Panc1 (cell line): ENCODE data around the gene TRIM56. TPM values are rescaled to one million over a fixed set of nuclear protein-coding genes. Genes with fewer than 3 reads are reported as not detected.

Experiments
- ATAC-seq: fragments of 200-7000 bp; cut with Tn5 transposase; 2 replicates; pipeline ENCODE4 v1.9.1; 2020; ENCODE audit warnings: mild to moderate bottlenecking, moderate library complexity
- BruUV-seq: library from RNA; stranded (reverse); fragments of 400-500 nt; replicated peaks from 2 replicates; lab custom pipeline; 2021; lab: Mats Ljungman, UMichigan
- CTCF ChIA-PET: fragments of 300-600 bp; sonication (Branson Sonifier 250); formaldehyde crosslinking; loops from one replicate; lab custom pipeline; 2022; ENCODE audit warnings: antibody characterized with exemption; lab: Charles Lee
- POLR2A ChIA-PET: fragments of 300-600 bp; sonication (Branson Sonifier 250); formaldehyde crosslinking; loops from one replicate; lab custom pipeline; 2022; ENCODE audit warnings: antibody characterized with exemption; lab: Charles Lee
- DNase-seq: peaks from one replicate; pipeline ENCODE4 v3.0.0-alpha.2; 2010; ENCODE audit warnings: low read depth, low spot score
- H3K27ac ChIP-seq: 2 replicates; pipeline ENCODE4 v1.5.1; 2011; ENCODE audit warnings: mild to moderate bottlenecking, low read length, inconsistent platforms
- H3K27me3 ChIP-seq: fragments of 200-500 bp; sonication (Bioruptor generic); 2 replicates; pipeline ENCODE4 v1.6.0; 2014; ENCODE audit warnings: low read length, inconsistent platforms; ENCODE audit not compliant: control insufficient read depth, insufficient read depth
- H3K36me3 ChIP-seq: fragments of 200-500 bp; sonication (Bioruptor generic); 2 replicates; pipeline ENCODE4 v1.5.1; 2014; ENCODE audit warnings: inconsistent platforms, mild to moderate bottlenecking, low read length, moderate library complexity; ENCODE audit not compliant: control insufficient read depth, insufficient read depth
- H3K4me1 ChIP-seq: 2 replicates; pipeline ENCODE4 v1.5.1; 2011; ENCODE audit warnings: inconsistent platforms, mild to moderate bottlenecking, low read length, moderate library complexity; ENCODE audit not compliant: control insufficient read depth, insufficient read depth
- H3K4me3 ChIP-seq, 2 experiments: 2 replicates each; pipeline ENCODE4 v1.5.1; 2011 to 2012; ENCODE audit warnings: low read depth in 2 of 2, low read length in 2 of 2, mild to moderate bottlenecking in 2 of 2, inconsistent platforms in 1 of 2, moderate library complexity in 1 of 2
- H3K9me3 ChIP-seq: fragments of 200-500 bp; sonication (Bioruptor generic); 2 replicates; pipeline ENCODE4 v1.5.1; 2014; ENCODE audit warnings: low read depth, mild to moderate bottlenecking, inconsistent platforms, low read length, moderate library complexity; ENCODE audit not compliant: control insufficient read depth, insufficient read depth
- POLR2AphosphoS5 ChIP-seq: IDR thresholded peaks from 2 replicates; pipeline ENCODE4 v1.6.1; 2012; ENCODE audit warnings: mild to moderate bottlenecking, low read depth, low read length, moderate library complexity
- REST ChIP-seq, 2 experiments: IDR thresholded peaks; 2 replicates each; pipeline ENCODE4 v1.6.1; 2011 to 2012; ENCODE audit warnings: low read depth in 2 of 2, control low read depth in 1 of 2, low read length in 1 of 2, mild to moderate bottlenecking in 1 of 2, moderate library complexity in 1 of 2; ENCODE audit not compliant: insufficient read depth in 1 of 2
- SIN3A ChIP-seq: IDR thresholded peaks from 2 replicates; pipeline ENCODE4 v1.6.1; 2012; ENCODE audit warnings: low read depth, mild to moderate bottlenecking, low read length, moderate library complexity, borderline replicate concordance; ENCODE audit not compliant: insufficient read depth
- TCF7L2 ChIP-seq: IDR thresholded peaks from 2 replicates; pipeline ENCODE4 v1.6.1; 2011; ENCODE audit warnings: mild to moderate bottlenecking, low read depth, low read length, inconsistent platforms
- in situ Hi-C: cut with HindIII; loops from 2 replicates; pipeline ENCODE4 v1.10.0; 2016; ENCODE audit warnings: low sequenced_read_pairs, low pct_unique_long_range_greater_than_20kb
- intact Hi-C: fragments of 100-400 bp; cut with micrococcal nuclease; formaldehyde crosslinking; loops from one replicate; pipeline ENCODE4 v1.10.0; 2022; ENCODE audit not compliant: unreplicated experiment
- total RNA-seq: library from RNA; stranded (reverse); gene quantifications from one replicate; pipeline ENCODE4 v1.2.1, GENCODE V29; 2021; ENCODE audit not compliant: unreplicated experiment
- TF ChIP-seq, protein P1 (sequence below): fragments of 450-650 bp; IDR thresholded peaks from 2 replicates; pipeline ENCODE4 v1.5.1; 2017; ENCODE audit warnings: mild to moderate bottlenecking

Gene TRIM56
- total RNA-seq, 1 experiment from 2014 or later = 37.4 TPM

GRCh38 chr7:101121991-101122932 lies 37.0 kb downstream of the TRIM56 start:
- intact Hi-C loops (no loop called here), in situ Hi-C loops (no loop called here)
- no peak for TF ChIP-seq SIN3A
- TF ChIP-seq TCF7L2 = no peak
- TF ChIP-seq REST (IDR thresholded peaks at IDR 0.05; ENCODE audit: insufficient read depth in 1 of 2, low read depth in 2 of 2, low read length in 1 of 2) = no peak
- no peak for TF ChIP-seq POLR2AphosphoS5
- TF ChIP-seq, protein P1, sequence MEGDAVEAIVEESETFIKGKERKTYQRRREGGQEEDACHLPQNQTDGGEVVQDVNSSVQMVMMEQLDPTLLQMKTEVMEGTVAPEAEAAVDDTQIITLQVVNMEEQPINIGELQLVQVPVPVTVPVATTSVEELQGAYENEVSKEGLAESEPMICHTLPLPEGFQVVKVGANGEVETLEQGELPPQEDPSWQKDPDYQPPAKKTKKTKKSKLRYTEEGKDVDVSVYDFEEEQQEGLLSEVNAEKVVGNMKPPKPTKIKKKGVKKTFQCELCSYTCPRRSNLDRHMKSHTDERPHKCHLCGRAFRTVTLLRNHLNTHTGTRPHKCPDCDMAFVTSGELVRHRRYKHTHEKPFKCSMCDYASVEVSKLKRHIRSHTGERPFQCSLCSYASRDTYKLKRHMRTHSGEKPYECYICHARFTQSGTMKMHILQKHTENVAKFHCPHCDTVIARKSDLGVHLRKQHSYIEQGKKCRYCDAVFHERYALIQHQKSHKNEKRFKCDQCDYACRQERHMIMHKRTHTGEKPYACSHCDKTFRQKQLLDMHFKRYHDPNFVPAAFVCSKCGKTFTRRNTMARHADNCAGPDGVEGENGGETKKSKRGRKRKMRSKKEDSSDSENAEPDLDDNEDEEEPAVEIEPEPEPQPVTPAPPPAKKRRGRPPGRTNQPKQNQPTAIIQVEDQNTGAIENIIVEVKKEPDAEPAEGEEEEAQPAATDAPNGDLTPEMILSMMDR = no peak
- Histone ChIP-seq H3K36me3 (no peaks in the 10 kb centered on the region), H3K4me1 (peaks cover 81% of the 10 kb centered on the region), H3K4me3 (peak overlapping the region; percentile 19 to 23), H3K27ac (peak overlapping the region; percentile 98), H3K27me3 (no peaks in the 10 kb centered on the region), H3K9me3 (no peaks in the 10 kb centered on the region)
- ATAC-seq (peak; percentile 36), DNase-seq (no peak)
- POLR2A ChIA-PET = interaction anchor here (0.7 to 0.9 kb wide), 2 partner anchors 10 to 26 kb away, joined by 3 to 7 read pairs; no protein-coding TSS in a partner anchor
- CTCF ChIA-PET = interaction anchor here (0.6 to 1.2 kb wide), 2 partner anchors 10 to 22 kb away, joined by 3 to 12 read pairs; no protein-coding TSS in a partner anchor
- no TSS peak for BruUV-seq

- in situ Hi-C loops = no loop called here
These were observed 37.8 kb downstream of the TRIM56 start for GRCh38 chr7:101122933-101123702.

More at GRCh38 chr7:101122933-101123702, 37.8 kb downstream of the TRIM56 start:
- TF ChIP-seq, protein P1 = no peak
- TF ChIP-seq REST (IDR thresholded peaks at IDR 0.05; ENCODE audit: insufficient read depth in 1 of 2, low read depth in 2 of 2, low read length in 1 of 2) (no peak), TCF7L2 (no peak), SIN3A (no peak), POLR2AphosphoS5 (no peak)
- DNase-seq = no peak
- H3K27ac ChIP-seq = peak overlapping the region; percentile 98
- ATAC-seq = no peak
- no peak overlapping the region for H3K4me3 ChIP-seq
- no peaks in the 10 kb centered on the region for H3K27me3 ChIP-seq
- H3K4me1 ChIP-seq = peaks cover 72% of the 10 kb centered on the region
- no peaks in the 10 kb centered on the region for H3K9me3 ChIP-seq
- ChIA-PET CTCF (interaction anchor here (0.6 to 1.2 kb wide), 2 partner anchors 9 to 21 kb away, joined by 3 to 12 read pairs; no protein-coding TSS in a partner anchor), POLR2A (interaction anchor here (0.9 to 1.0 kb wide), 2 partner anchors 9 to 11 kb away, joined by 3 read pairs; no protein-coding TSS in a partner anchor)
- no peaks in the 10 kb centered on the region for H3K36me3 ChIP-seq
- intact Hi-C loops = no loop called here
- BruUV-seq = no TSS peak
